ENCODE measurements around the gene IGFBP6.

IGFBP6 gene

GRCh38 chr12:53086361-53086760 is 11.1 kb upstream of the IGFBP6 start:
- H3K27ac ChIP-seq (ENCODE audit: low read depth, low read length, poor library complexity, severe bottlenecking): no peak overlapping the region
- H2AFZ ChIP-seq (ENCODE audit: low read length): no peak overlapping the region

GRCh38 chr12:53090105-53090504 is 7.4 kb upstream of the IGFBP6 start:
- TF ChIP-seq EZH2 (IDR thresholded peaks at IDR 0.05; ENCODE audit: borderline replicate concordance, low read length): no peak
- TF ChIP-seq, protein P1, sequence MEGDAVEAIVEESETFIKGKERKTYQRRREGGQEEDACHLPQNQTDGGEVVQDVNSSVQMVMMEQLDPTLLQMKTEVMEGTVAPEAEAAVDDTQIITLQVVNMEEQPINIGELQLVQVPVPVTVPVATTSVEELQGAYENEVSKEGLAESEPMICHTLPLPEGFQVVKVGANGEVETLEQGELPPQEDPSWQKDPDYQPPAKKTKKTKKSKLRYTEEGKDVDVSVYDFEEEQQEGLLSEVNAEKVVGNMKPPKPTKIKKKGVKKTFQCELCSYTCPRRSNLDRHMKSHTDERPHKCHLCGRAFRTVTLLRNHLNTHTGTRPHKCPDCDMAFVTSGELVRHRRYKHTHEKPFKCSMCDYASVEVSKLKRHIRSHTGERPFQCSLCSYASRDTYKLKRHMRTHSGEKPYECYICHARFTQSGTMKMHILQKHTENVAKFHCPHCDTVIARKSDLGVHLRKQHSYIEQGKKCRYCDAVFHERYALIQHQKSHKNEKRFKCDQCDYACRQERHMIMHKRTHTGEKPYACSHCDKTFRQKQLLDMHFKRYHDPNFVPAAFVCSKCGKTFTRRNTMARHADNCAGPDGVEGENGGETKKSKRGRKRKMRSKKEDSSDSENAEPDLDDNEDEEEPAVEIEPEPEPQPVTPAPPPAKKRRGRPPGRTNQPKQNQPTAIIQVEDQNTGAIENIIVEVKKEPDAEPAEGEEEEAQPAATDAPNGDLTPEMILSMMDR (IDR thresholded peaks at IDR 0.05; ENCODE audit: low read length): no peak
- H3K79me2 ChIP-seq (ENCODE audit: insufficient read depth, low read length): no peaks in the 10 kb centered on the region
- no peak overlapping the region for H2AFZ ChIP-seq (ENCODE audit: low read length)
- H3K4me2 ChIP-seq (ENCODE audit: low read length): no peak overlapping the region
- no peaks in the 10 kb centered on the region for H3K4me1 ChIP-seq (ENCODE audit: insufficient read depth, low read length, severe bottlenecking)
- H4K20me1 ChIP-seq (ENCODE audit: insufficient read depth, low read length): no peaks in the 10 kb centered on the region
- no peaks in the 10 kb centered on the region for H3K36me3 ChIP-seq (ENCODE audit: insufficient read depth, low read length)
- no peak overlapping the region for H3K27ac ChIP-seq (ENCODE audit: low read depth, low read length, poor library complexity, severe bottlenecking)
- no peak overlapping the region for H3K9ac ChIP-seq (ENCODE audit: low read length)
- H3K9me2 ChIP-seq (ENCODE audit: low read depth, low read length): no peaks in the 10 kb centered on the region
- H3K4me3 ChIP-seq (ENCODE audit: low read depth, low read length, poor library complexity, severe bottlenecking): no peak overlapping the region
- H3K9me3 ChIP-seq (ENCODE audit: low read length): no peaks in the 10 kb centered on the region
- H3F3A ChIP-seq (ENCODE audit: insufficient read depth, low read length): no peaks in the 10 kb centered on the region
- 0 out of 2 replicates have a peak, but pooled peaks cover 6% of the 10 kb centered on the region for H3K27me3 ChIP-seq (ENCODE audit: insufficient read depth, low read length)

More at GRCh38 chr12:53086361-53086760, 11.1 kb upstream of the IGFBP6 start:
- Histone ChIP-seq H3K27me3 (ENCODE audit: insufficient read depth, low read length) (0 out of 2 replicates have a peak, but pooled peaks cover 6% of the 10 kb centered on the region), H4K20me1 (ENCODE audit: insufficient read depth, low read length) (no peaks in the 10 kb centered on the region), H3K9me3 (ENCODE audit: low read length) (no peaks in the 10 kb centered on the region), H3K4me1 (ENCODE audit: insufficient read depth, low read length, severe bottlenecking) (no peaks in the 10 kb centered on the region), H3K9ac (ENCODE audit: low read length) (no peak overlapping the region), H3K79me2 (ENCODE audit: insufficient read depth, low read length) (no peaks in the 10 kb centered on the region), H3K36me3 (ENCODE audit: insufficient read depth, low read length) (no peaks in the 10 kb centered on the region), H3K4me2 (ENCODE audit: low read length) (no peak overlapping the region), H3K9me2 (ENCODE audit: low read depth, low read length) (no peaks in the 10 kb centered on the region), H3F3A (ENCODE audit: insufficient read depth, low read length) (no peaks in the 10 kb centered on the region), H3K4me3 (ENCODE audit: low read depth, low read length, poor library complexity, severe bottlenecking) (no peak overlapping the region)
- TF ChIP-seq, protein P1 (IDR thresholded peaks at IDR 0.05; ENCODE audit: low read length): no peak
- TF ChIP-seq EZH2 (IDR thresholded peaks at IDR 0.05; ENCODE audit: borderline replicate concordance, low read length): no peak

DNA sequence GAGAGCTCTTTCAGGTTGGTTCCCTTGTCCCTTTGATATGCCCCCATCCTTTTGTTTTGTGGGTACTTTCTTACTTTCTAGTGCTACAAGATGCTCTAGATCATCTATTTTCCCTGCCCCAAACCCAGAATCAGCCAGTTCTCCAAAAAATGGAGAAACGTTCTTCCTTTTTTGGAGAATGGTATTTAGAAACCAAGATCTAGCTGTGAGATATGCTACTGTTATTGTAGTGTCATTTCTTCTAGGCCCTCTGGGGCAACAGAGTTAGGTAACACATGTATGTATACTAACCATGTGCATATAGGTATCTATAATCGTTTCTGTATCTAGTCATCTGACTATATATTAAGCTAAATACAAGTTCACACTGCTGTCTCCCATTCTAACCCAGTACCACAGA is 6.9 kb upstream of the IGFBP6 start:
- H3K27ac ChIP-seq (ENCODE audit: low read depth, low read length, poor library complexity, severe bottlenecking): no peak overlapping the region

More for the DNA sequence above, 6.9 kb upstream of the IGFBP6 start:
- H3K9ac ChIP-seq (ENCODE audit: low read length): no peak overlapping the region
- TF ChIP-seq, protein P1 (IDR thresholded peaks at IDR 0.05; ENCODE audit: low read length): no peak
- no peak for TF ChIP-seq EZH2 (IDR thresholded peaks at IDR 0.05; ENCODE audit: borderline replicate concordance, low read length)
- H3K79me2 ChIP-seq (ENCODE audit: insufficient read depth, low read length): no peaks in the 10 kb centered on the region
- no peak overlapping the region for H3K4me2 ChIP-seq (ENCODE audit: low read length)
- H4K20me1 ChIP-seq (ENCODE audit: insufficient read depth, low read length): no peaks in the 10 kb centered on the region
- no peaks in the 10 kb centered on the region for H3K36me3 ChIP-seq (ENCODE audit: insufficient read depth, low read length)
- H3F3A ChIP-seq (ENCODE audit: insufficient read depth, low read length): no peaks in the 10 kb centered on the region
- no peak overlapping the region for H2AFZ ChIP-seq (ENCODE audit: low read length)
- H3K4me3 ChIP-seq (ENCODE audit: low read depth, low read length, poor library complexity, severe bottlenecking): no peak overlapping the region
- H3K9me2 ChIP-seq (ENCODE audit: low read depth, low read length): no peaks in the 10 kb centered on the region
- H3K4me1 ChIP-seq (ENCODE audit: insufficient read depth, low read length, severe bottlenecking): no peaks in the 10 kb centered on the region
- H3K9me3 ChIP-seq (ENCODE audit: low read length): no peaks in the 10 kb centered on the region
- 0 out of 2 replicates have a peak, but pooled peaks cover 6% of the 10 kb centered on the region for H3K27me3 ChIP-seq (ENCODE audit: insufficient read depth, low read length)
